Smooth muscle cell (in vitro differentiated cells): Measurements from ENCODE around the gene MACROD2. TPM values are rescaled to one million over a fixed set of nuclear protein-coding genes. Genes with fewer than 3 reads are reported as not detected.

Experiments used
- DNase-seq: peaks from one replicate; lab custom pipeline; 2025; ENCODE audit not compliant: unreplicated experiment; lab: John Stamatoyannopoulos, UW
- H2AFZ ChIP-seq: fragments of 200-600 bp; sonication (generic); 2 replicates; pipeline ENCODE4 v1.6.0; 2016; ENCODE audit warnings: antibody characterized with exemption, low read depth, mild to moderate bottlenecking
- H3F3A ChIP-seq: fragments of 200-600 bp; sonication (generic); 2 replicates; pipeline ENCODE4 v1.6.0; 2017; ENCODE audit warnings: antibody characterized with exemption, low read depth
- H3K27ac ChIP-seq: fragments of 200-600 bp; sonication (generic); 2 replicates; pipeline ENCODE4 v1.5.1; 2016; ENCODE audit warnings: low read depth, mild to moderate bottlenecking
- H3K27me3 ChIP-seq: fragments of 200-600 bp; sonication (generic); 2 replicates; pipeline ENCODE4 v1.6.1; 2016; ENCODE audit warnings: low read depth, mild to moderate bottlenecking
- H3K36me3 ChIP-seq: fragments of 200-600 bp; sonication (generic); 2 replicates; pipeline ENCODE4 v1.5.1; 2016; ENCODE audit warnings: low read depth
- H3K4me1 ChIP-seq: fragments of 200-600 bp; sonication (generic); 2 replicates; pipeline ENCODE4 v1.5.1; 2016; ENCODE audit warnings: low read depth
- H3K4me2 ChIP-seq: fragments of 200-600 bp; sonication (generic); 2 replicates; pipeline ENCODE4 v1.6.0; 2016; ENCODE audit warnings: mild to moderate bottlenecking
- H3K4me3 ChIP-seq: fragments of 200-600 bp; sonication (generic); 2 replicates; pipeline ENCODE4 v1.5.1; 2016; ENCODE audit warnings: mild to moderate bottlenecking
- H3K79me2 ChIP-seq: fragments of 200-600 bp; sonication (generic); 2 replicates; pipeline ENCODE4 v1.6.0; 2016; ENCODE audit warnings: low read depth, mild to moderate bottlenecking
- H3K9ac ChIP-seq: fragments of 200-600 bp; sonication (generic); 2 replicates; pipeline ENCODE4 v1.6.0; 2016; ENCODE audit warnings: low read depth
- H3K9me3 ChIP-seq: fragments of 200-600 bp; sonication (generic); replicated peaks from 2 replicates; pipeline ENCODE4 v1.5.1; 2016; ENCODE audit warnings: low read depth
- H4K20me1 ChIP-seq: fragments of 200-600 bp; sonication (generic); 2 replicates; pipeline ENCODE4 v1.6.0; 2016; ENCODE audit warnings: low read depth
- WGBS: methylation state at CpG from one replicate; pipeline ENCODE4 v1.1.7; 2016; ENCODE audit warnings: low lambda C conversion rate; 5-methylcytosine and 5-hydroxymethylcytosine counted together
- polyA plus RNA-seq: library from polyadenylated mRNA; unstranded; fragments of >200 nt; fragmentation: Nextera tagmentation; extraction: Ambion mirVana; gene quantifications from 2 replicates; pipeline ENCODE4 v1.2.1, GENCODE V29; 2016
- total RNA-seq: library from RNA; depleted of rRNA; stranded (reverse); fragments of >200 nt; gene quantifications from 2 replicates; pipeline ENCODE4 v1.2.3, GENCODE V29; 2014
- TF ChIP-seq, protein P1 (sequence below): fragments of 200-600 bp; sonication (generic); IDR thresholded peaks from 2 replicates; pipeline ENCODE4 v1.5.1; 2017; ENCODE audit warnings: borderline replicate concordance, mild to moderate bottlenecking, antibody characterized with exemption; ENCODE audit not compliant: insufficient read depth, poor library complexity, severe bottlenecking

The MACROD2 gene
- total and polyA plus RNA-seq, 2 experiments from 2014 or later = 0.04 to 0.32 TPM

DNA sequence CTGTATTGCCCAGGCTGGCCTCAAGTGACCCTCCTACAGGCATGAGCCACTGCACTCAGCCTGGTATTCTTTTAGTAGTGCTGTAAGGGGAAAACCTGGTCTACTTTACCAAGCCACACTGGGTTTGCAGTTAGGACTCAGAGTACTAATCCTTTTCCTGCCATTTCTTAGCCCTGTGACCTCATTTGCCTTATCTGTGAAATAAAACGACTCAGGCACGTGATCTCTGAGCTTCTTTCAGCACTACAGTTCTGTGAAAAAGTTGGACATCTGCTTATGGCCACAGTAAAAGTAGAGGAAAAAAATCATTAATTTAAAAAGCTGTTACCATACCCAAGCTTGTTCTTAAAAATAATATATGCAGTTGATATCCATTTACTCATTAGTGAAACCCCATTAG lies 1570.5 kb downstream of the MACROD2 start:
- 24% methylated on average over 2 of the region's 2 CpGs for WGBS
- Histone ChIP-seq H3F3A (no peaks in the 10 kb centered on the region), H3K9ac (no peak overlapping the region), H3K27me3 (no peaks in the 10 kb centered on the region), H3K4me1 (peaks cover 22% of the 10 kb centered on the region), H3K9me3 (no peaks in the 10 kb centered on the region), H3K4me3 (no peak overlapping the region), H3K4me2 (no peak overlapping the region), H3K27ac (no peak overlapping the region), H2AFZ (no peak overlapping the region), H3K79me2 (no peaks in the 10 kb centered on the region), H3K36me3 (no peaks in the 10 kb centered on the region), H4K20me1 (no peaks in the 10 kb centered on the region)
- TF ChIP-seq, protein P1, sequence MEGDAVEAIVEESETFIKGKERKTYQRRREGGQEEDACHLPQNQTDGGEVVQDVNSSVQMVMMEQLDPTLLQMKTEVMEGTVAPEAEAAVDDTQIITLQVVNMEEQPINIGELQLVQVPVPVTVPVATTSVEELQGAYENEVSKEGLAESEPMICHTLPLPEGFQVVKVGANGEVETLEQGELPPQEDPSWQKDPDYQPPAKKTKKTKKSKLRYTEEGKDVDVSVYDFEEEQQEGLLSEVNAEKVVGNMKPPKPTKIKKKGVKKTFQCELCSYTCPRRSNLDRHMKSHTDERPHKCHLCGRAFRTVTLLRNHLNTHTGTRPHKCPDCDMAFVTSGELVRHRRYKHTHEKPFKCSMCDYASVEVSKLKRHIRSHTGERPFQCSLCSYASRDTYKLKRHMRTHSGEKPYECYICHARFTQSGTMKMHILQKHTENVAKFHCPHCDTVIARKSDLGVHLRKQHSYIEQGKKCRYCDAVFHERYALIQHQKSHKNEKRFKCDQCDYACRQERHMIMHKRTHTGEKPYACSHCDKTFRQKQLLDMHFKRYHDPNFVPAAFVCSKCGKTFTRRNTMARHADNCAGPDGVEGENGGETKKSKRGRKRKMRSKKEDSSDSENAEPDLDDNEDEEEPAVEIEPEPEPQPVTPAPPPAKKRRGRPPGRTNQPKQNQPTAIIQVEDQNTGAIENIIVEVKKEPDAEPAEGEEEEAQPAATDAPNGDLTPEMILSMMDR = no peak
- DNase-seq = no peak

DNA sequence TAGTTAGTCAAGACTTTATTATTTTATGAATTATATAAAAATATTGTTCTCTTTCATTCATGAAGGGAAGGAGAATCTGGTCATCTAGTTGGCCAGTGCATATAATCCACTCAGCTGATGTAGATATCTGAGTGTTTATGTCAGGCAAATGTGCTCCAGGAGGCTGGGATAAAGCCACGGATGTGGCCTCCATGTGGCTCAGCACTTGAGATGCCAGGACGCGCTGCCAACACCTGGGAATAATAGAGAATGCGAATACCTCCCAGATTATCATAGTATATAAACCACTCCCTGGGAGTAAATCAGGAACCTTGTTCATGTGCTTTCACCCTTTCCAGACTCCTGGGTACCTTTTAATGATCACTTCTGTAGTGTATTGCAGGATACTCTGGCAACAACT lies 1571.9 kb downstream of the MACROD2 start:
- Histone ChIP-seq H3K27me3 (no peaks in the 10 kb centered on the region), H3K36me3 (no peaks in the 10 kb centered on the region), H3K27ac (no peak overlapping the region), H3K9ac (no peak overlapping the region), H3K4me3 (no peak overlapping the region), H3K9me3 (no peaks in the 10 kb centered on the region), H3K4me1 (peaks cover 8% of the 10 kb centered on the region), H3K79me2 (no peaks in the 10 kb centered on the region), H3K4me2 (no peak overlapping the region), H2AFZ (no peak overlapping the region), H4K20me1 (no peaks in the 10 kb centered on the region), H3F3A (no peaks in the 10 kb centered on the region)
- 87% methylated on average over 4 of the region's 4 CpGs for WGBS
- TF ChIP-seq, protein P1 = no peak
- no peak for DNase-seq

DNA sequence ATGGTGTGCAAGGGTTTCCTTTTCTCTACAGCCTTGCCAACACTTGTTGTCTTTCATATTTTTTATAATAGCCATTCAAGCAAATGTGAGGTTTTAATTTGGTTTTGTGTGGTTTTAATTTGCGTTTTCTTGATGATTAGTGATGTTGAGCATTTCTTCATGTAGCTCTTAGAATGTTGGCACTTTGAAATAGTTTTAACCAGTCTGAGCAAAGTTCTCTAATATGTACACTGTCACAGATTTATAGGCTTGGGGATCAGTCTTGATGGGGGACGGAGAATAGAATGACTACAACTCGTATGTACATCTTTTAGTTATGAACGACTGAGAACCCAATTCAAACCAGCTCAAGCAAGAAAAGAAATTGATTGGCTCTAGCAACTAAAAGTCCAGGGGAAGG lies 1574.8 kb downstream of the MACROD2 start:
- TF ChIP-seq, protein P1 = no peak
- no peaks in the 10 kb centered on the region for H3K36me3 ChIP-seq
- no peaks in the 10 kb centered on the region for H4K20me1 ChIP-seq
- no peaks in the 10 kb centered on the region for H3K79me2 ChIP-seq
- no peak overlapping the region for H3K4me2 ChIP-seq
- no peaks in the 10 kb centered on the region for H3K4me1 ChIP-seq
- no peak overlapping the region for H2AFZ ChIP-seq
- no peak overlapping the region for H3K4me3 ChIP-seq
- DNase-seq = no peak
- H3K9me3 ChIP-seq = no peaks in the 10 kb centered on the region
- no peak overlapping the region for H3K27ac ChIP-seq
- no peaks in the 10 kb centered on the region for H3K27me3 ChIP-seq
- no peak overlapping the region for H3K9ac ChIP-seq
- 97% methylated on average over 4 of the region's 4 CpGs for WGBS
- no peaks in the 10 kb centered on the region for H3F3A ChIP-seq

DNA sequence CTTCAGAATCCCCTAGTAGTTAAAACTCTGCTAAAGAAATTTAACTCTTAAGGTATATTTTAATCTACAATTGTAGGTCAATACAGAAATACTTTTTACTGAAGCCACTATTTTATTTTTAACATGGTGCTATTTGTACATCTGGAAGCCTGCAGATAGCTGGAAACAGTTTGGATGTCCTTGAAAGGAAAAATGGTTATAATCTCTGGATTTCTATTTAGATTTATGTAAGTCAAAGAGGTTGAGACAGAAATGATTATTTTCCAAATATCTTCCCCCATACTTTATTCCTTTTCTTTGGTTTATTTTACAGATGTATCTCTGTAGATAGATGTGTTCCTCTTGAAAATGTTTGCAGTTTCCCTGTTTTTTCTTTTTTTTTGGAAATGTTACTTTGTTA lies 1575.7 kb downstream of the MACROD2 start:
- no peaks in the 10 kb centered on the region for H3K27me3 ChIP-seq
- H3K79me2 ChIP-seq = no peaks in the 10 kb centered on the region
- no peak overlapping the region for H3K4me2 ChIP-seq
- no peak overlapping the region for H3K4me3 ChIP-seq
- TF ChIP-seq, protein P1 = no peak
- no peak overlapping the region for H2AFZ ChIP-seq
- no peaks in the 10 kb centered on the region for H4K20me1 ChIP-seq
- no peak for DNase-seq
- no peaks in the 10 kb centered on the region for H3K36me3 ChIP-seq
- no peaks in the 10 kb centered on the region for H3K4me1 ChIP-seq
- H3K9me3 ChIP-seq = no peaks in the 10 kb centered on the region
- H3F3A ChIP-seq = no peaks in the 10 kb centered on the region
- no peak overlapping the region for H3K27ac ChIP-seq
- no peak overlapping the region for H3K9ac ChIP-seq
